NOMO-1 treated with dmso at 0.1 percent for 144 hours (cell line): ENCODE measurements around the gene NSF.
"Not testable (repeated sequence)": the region's sequence is repeated elsewhere in the genome, so short reads cannot be mapped to it uniquely, and the experiment has no call there.

ENCODE experiments used
- DNase-seq: peaks from one replicate; lab custom pipeline; 2025; ENCODE audit not compliant: unreplicated experiment; lab: John Stamatoyannopoulos, UW

NSF gene

GRCh38 chr17:46773221-46773605 lies 182.7 kb downstream of the NSF start:
- no peak for DNase-seq

- no peak for DNase-seq
These were observed 183.2 kb downstream of the NSF start for GRCh38 chr17:46773676-46774075.

GRCh38 chr17:46774108-46774737 lies 183.8 kb downstream of the NSF start:
- no peak for DNase-seq

GRCh38 chr17:46776298-46777005 lies 186.0 kb downstream of the NSF start:
- no peak for DNase-seq

- DNase-seq = no peak
These were observed 187.8 kb downstream of the NSF start for GRCh38 chr17:46777943-46778915.

GRCh38 chr17:46780003-46780373 lies 189.5 kb downstream of the NSF start:
- DNase-seq = no peak

- DNase-seq = no peak
These were observed 191.9 kb downstream of the NSF start for GRCh38 chr17:46782250-46782953.

GRCh38 chr17:46783031-46783593 lies 192.6 kb downstream of the NSF start:
- DNase-seq = no peak

- DNase-seq = no peak
These were observed 195.2 kb downstream of the NSF start for GRCh38 chr17:46785696-46786095.

GRCh38 chr17:46787478-46787877 lies 197.0 kb downstream of the NSF start:
- no peak for DNase-seq

GRCh38 chr17:46788300-46788699 lies 197.8 kb downstream of the NSF start:
- no peak for DNase-seq

- no peak for DNase-seq
These were observed 198.3 kb downstream of the NSF start for GRCh38 chr17:46788796-46789195.

GRCh38 chr17:46789610-46790009 lies 199.1 kb downstream of the NSF start:
- no peak for DNase-seq

- no peak for DNase-seq
These were observed 199.7 kb downstream of the NSF start for GRCh38 chr17:46790216-46790615.

GRCh38 chr17:46791531-46791930 lies 201.1 kb downstream of the NSF start:
- DNase-seq = no peak

- no peak for DNase-seq
These were observed 201.6 kb downstream of the NSF start for GRCh38 chr17:46792071-46792470.

GRCh38 chr17:46793023-46793422 lies 202.6 kb downstream of the NSF start:
- not testable (repeated sequence) for DNase-seq

GRCh38 chr17:46793541-46793940 lies 203.1 kb downstream of the NSF start:
- no peak for DNase-seq

- DNase-seq = no peak
These were observed 203.8 kb downstream of the NSF start for GRCh38 chr17:46794318-46794717.

GRCh38 chr17:46795379-46795952 lies 205.0 kb downstream of the NSF start:
- no peak for DNase-seq
